Muscle of leg (tissue), 11 donors: ENCODE measurements around the gene KCNC1. TPM values are rescaled to one million over a fixed set of nuclear protein-coding genes. Genes with fewer than 3 reads are reported as not detected.

Experiments used
- DNase-seq: peaks from one replicate; pipeline ENCODE4 v3.0.0; 2013
- H3K27ac ChIP-seq: one replicate; pipeline ENCODE4 v1.5.1; 2013; ENCODE audit warnings: mild to moderate bottlenecking, low read length, control low read depth
- H3K27me3 ChIP-seq: one replicate; pipeline ENCODE4 v1.6.1; 2013; ENCODE audit warnings: low read length; ENCODE audit not compliant: control insufficient read depth, insufficient read depth
- H3K36me3 ChIP-seq: one replicate; pipeline ENCODE4 v1.6.1; 2013; ENCODE audit warnings: low read length; ENCODE audit not compliant: control insufficient read depth, insufficient read depth
- H3K4me1 ChIP-seq: one replicate; pipeline ENCODE4 v1.6.1; 2013; ENCODE audit warnings: low read length; ENCODE audit not compliant: control insufficient read depth, insufficient read depth
- H3K4me3 ChIP-seq: one replicate; pipeline ENCODE4 v1.5.1; 2013; ENCODE audit warnings: low read length, control low read depth
- H3K9me3 ChIP-seq: replicated peaks from 2 replicates; pipeline ENCODE4 v1.6.1; 2013; ENCODE audit warnings: low read depth, low read length; ENCODE audit not compliant: control insufficient read depth
- WGBS: methylation state at CpG from one replicate; pipeline ENCODE4 v1.1.5; 2013; ENCODE audit warnings: missing lambda C conversion rate; ENCODE audit not compliant: insufficient coverage; 5-methylcytosine and 5-hydroxymethylcytosine counted together
- polyA plus RNA-seq, 8 donors: library from polyadenylated mRNA; unstranded; fragments of 120-200 nt; gene quantifications; one replicate each; pipeline versions ENCODE4 v1.2.1 to v1.2.3, GENCODE V29; 2013; ENCODE audit warnings: inconsistent platforms in 1 of 8, low replicate concordance in 1 of 8; ENCODE audit not compliant: insufficient read length in 8 of 8, insufficient read depth in 1 of 8
- total RNA-seq: library from RNA; stranded (reverse); fragments of 120-200 nt; gene quantifications from one replicate; pipeline ENCODE4 v1.2.4, GENCODE V29; 2013

The KCNC1 gene
- total and polyA plus RNA-seq, 9 donors, result 0.18 to 2.1 (median 1.00) TPM

DNA sequence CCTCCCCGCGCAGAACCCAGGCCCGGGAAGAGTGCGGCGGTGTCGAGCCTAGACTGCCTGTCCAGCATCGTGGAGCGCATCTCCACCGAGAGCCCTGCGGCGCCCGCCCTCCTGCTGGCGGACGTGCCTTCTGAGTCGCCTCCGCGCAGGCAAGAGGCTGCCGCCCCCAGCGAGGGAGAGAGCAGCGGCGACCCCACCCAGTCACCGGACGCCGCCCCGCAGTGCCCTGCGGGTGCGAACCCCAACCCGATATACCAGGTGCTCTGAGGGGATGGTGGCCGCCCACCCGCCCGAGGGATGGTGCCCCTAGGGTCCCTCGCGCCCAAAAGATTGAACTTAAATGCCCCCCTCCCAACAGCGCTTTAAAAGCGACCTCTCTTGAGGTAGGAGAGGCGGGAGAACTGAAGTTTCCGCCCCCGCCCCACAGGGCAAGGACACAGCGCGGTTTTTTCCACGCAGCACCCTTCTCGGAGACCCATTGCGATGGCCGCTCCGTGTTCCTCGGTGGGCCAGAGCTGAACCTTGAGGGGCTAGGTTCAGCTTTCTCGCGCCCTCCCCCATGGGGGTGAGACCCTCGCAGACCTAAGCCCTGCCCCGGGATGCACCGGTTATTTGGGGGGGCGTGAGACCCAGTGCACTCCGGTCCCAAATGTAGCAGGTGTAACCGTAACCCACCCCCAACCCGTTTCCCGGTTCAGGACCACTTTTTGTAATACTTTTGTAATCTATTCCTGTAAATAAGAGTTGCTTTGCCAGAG is 13.2 kb upstream of the KCNC1 start:
- WGBS, result 6% methylated on average over 38 of the region's 56 CpGs
- peaks cover 33% of the 10 kb centered on the region for H3K4me1 ChIP-seq
- H3K9me3 ChIP-seq, result no peaks in the 10 kb centered on the region
- peaks cover 31% of the 10 kb centered on the region for H3K36me3 ChIP-seq
- peak overlapping the region; percentile 73 for H3K4me3 ChIP-seq
- H3K27me3 ChIP-seq, result peaks cover 59% of the 10 kb centered on the region
- no peak for DNase-seq
- peak overlapping the region; percentile 83 for H3K27ac ChIP-seq

DNA sequence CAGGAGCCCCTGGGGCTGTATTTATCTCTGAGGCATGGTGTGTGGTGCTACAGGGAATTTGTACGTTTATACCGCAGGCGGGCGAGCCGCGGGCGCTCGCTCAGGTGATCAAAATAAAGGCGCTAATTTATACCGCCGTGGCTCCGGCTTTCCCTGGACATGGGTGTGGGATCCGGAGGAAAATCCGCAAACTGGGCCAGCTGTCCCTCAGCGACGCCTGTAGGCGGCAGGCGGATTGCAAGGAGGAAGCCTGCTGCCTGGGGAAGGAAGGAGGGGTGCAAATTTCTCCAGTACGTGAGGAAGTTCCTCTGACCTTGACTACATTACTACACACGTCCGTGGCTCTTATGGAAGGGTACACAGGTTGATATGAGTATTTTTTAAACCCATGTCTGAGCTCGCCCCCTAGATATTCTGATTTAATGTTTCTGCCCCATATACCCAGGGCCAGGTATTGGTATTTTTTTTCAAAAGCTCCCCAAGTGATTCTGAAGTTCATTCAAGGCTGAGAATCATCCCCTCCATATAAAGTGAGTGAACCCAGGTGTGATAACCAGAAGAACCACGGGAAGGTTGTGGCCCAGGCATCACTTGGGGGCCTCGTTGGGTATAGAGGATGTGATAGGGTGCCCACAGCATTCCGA is 12.5 kb upstream of the KCNC1 start:
- H3K36me3 ChIP-seq, result peaks cover 31% of the 10 kb centered on the region
- peaks cover 33% of the 10 kb centered on the region for H3K4me1 ChIP-seq
- H3K4me3 ChIP-seq, result peak overlapping the region; percentile 73
- H3K9me3 ChIP-seq, result no peaks in the 10 kb centered on the region
- peak; percentile 57 for DNase-seq
- H3K27ac ChIP-seq, result peak overlapping the region; percentile 45
- 0% methylated on average over 13 of the region's 25 CpGs for WGBS
- peaks cover 59% of the 10 kb centered on the region for H3K27me3 ChIP-seq

DNA sequence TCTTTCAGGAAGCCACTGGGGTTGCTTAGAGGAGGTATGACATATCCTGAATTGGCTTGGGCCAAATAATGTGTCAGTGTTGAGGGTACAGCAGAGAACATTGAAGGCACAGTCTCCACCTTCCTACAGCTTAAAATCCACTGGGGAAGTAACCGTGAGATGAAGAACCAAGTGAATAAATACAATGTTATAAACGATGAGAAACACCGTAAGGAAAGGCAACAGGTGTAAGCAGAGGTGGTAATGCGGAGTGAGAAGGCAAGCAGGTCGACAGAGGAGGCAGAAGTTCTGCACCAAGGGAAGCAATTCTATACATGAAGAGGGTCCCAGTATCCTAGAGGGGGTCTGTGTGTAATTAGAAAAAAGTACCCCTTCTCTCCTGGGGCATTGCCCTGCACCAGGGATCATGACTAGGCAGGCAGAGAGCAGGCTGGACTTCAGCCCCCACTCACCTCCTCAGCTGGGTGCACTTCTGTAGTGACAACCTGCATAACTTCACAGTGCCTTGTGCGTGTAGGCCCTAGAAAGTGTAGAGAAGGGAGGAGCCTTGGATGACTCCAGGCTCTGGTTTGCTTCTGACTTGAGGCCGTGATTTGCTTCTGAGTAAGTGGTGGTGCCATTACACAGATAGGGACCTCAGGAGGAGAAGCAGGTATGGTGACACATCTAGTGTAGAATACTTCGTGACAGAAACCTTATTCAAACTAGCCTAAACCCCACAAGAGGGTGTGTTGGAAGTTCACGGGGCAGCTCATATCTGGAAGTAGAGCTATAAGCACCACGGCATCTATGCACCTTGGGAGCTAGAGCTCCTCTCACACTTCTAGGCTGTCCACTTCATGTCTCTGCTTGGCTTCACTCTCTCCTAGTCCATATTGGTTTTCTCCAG is 10.3 kb upstream of the KCNC1 start:
- H3K27ac ChIP-seq, result no peak overlapping the region
- WGBS, result 80% methylated on average over 7 of the region's 10 CpGs
- peaks cover 45% of the 10 kb centered on the region for H3K27me3 ChIP-seq
- H3K9me3 ChIP-seq, result no peaks in the 10 kb centered on the region
- no peak overlapping the region for H3K4me3 ChIP-seq
- H3K4me1 ChIP-seq, result peaks cover 19% of the 10 kb centered on the region
- DNase-seq, result no peak
- peaks cover 34% of the 10 kb centered on the region for H3K36me3 ChIP-seq

DNA sequence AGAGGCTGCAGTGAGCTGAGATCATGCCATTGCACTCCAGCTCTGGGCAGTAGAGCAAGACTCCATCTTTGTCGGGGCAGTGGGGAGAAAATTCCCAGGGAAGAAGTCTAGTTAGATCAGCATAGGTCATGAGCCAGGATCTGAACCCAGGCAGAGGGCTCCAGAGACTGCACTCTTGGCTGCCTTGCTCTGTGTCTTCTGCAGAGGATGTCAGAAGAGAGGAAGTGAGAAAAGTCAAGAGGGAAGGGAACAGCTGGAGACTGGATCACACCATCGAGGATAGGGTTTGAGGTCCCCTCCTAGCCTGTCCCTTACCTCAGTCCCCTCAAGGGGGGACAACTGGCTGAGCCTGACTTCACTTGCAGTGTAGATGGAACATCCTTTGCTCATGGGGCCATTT is 9.4 kb upstream of the KCNC1 start:
- H3K27me3 ChIP-seq, result peaks cover 38% of the 10 kb centered on the region
- peaks cover 19% of the 10 kb centered on the region for H3K4me1 ChIP-seq
- H3K4me3 ChIP-seq, result no peak overlapping the region
- H3K27ac ChIP-seq, result no peak overlapping the region
- H3K9me3 ChIP-seq, result no peaks in the 10 kb centered on the region
- DNase-seq, result no peak
- 67% methylated on average over 1 of the region's 2 CpGs for WGBS
- H3K36me3 ChIP-seq, result peaks cover 37% of the 10 kb centered on the region

DNA sequence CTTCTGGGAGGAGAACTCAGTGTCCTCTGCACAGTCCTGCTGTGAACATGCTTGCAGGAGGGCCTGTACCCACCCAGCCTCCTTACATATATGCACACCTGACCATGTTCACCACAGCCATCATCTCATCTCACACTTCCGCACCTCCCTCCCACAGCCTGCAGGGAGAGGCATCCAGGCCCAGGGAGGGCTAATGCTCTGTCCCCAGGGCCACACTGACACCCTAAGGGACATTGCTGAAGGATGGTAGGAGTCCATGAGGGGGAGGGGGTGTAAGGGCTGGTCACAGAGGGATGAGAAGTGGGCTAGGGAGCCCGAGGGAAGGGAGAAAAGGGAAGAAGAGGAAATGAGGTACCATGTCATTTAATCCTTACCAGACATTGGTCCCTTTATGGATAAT is 4.4 kb upstream of the KCNC1 start:
- Histone ChIP-seq H3K4me1 (peaks cover 13% of the 10 kb centered on the region), H3K36me3 (peaks cover 6% of the 10 kb centered on the region), H3K9me3 (no peaks in the 10 kb centered on the region), H3K4me3 (no peak overlapping the region), H3K27ac (no peak overlapping the region), H3K27me3 (peaks cover 19% of the 10 kb centered on the region)
- WGBS, result 40% methylated on average over 1 of the region's 2 CpGs
- DNase-seq, result no peak

DNA sequence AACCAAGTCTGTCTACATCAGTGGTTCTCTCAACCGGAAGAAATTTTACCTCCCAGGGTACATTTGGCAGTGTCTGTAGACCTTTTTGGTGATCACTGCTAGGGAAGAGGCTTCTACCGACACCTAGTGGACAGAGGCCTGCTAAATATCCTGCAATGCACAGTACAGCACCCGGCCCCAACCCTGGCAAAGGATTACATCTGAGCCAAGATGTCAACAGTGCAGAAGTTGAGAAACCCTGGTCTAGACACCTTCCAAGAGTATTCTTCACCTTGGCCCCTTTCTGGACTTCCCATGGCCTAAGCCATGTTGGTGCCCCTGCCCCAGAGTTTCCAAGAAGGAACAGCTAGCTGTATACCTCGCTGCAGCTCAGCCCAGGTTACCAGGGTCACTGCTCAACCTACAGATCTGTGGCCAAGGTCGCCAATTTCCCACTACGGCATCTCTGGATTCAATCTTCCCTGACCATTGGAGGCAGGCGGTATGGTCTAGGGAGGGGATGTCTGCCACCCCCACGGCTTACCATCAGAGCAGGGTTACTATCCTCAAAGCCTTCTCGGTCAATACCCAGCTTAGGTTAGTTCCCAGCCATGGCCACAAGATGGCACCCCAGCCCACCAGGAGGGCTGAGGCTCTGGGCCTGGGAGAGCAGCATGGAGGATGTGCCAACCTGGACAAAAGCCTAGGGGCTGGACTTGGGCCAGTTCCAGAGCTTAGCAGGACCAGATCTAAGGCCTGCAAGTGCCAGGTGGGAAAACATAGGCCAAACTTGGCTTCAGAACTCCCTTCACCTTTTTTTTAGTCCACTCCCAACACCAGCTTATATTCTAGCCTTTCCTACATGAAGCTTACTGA is 3.7 kb upstream of the KCNC1 start:
- Histone ChIP-seq H3K27me3 (peaks cover 24% of the 10 kb centered on the region), H3K27ac (no peak overlapping the region), H3K4me1 (peaks cover 19% of the 10 kb centered on the region), H3K9me3 (no peaks in the 10 kb centered on the region), H3K36me3 (peaks cover 6% of the 10 kb centered on the region), H3K4me3 (no peak overlapping the region)
- peak; percentile 82 for DNase-seq
- WGBS, result 14% methylated on average over 6 of the region's 9 CpGs

DNA sequence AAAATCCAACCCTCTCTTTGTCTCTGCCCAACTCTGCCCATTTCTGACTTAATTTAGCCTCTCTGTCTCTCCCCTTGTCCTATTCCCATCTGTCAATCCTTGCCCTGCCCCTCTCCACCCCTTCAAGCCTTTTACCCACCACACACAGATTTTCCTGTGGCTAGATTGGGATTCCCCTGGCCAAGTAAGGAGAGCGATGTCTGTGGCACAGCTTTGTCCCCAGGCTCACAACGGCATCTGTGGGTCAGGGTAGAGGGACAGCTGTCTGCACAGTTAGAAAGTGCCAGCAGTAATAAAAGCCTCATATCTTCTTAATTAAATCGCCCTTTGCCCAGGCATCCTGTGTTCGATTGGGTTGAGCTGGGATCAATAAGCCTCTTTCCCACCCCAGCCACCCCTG is 1.3 kb upstream of the KCNC1 start:
- H3K36me3 ChIP-seq, result peaks cover 6% of the 10 kb centered on the region
- DNase-seq, result no peak
- peaks cover 48% of the 10 kb centered on the region for H3K27me3 ChIP-seq
- H3K4me3 ChIP-seq, result no peak overlapping the region
- 83% methylated on average over 1 of the region's 4 CpGs for WGBS
- no peaks in the 10 kb centered on the region for H3K9me3 ChIP-seq
- H3K4me1 ChIP-seq, result peaks cover 27% of the 10 kb centered on the region
- H3K27ac ChIP-seq, result no peak overlapping the region

DNA sequence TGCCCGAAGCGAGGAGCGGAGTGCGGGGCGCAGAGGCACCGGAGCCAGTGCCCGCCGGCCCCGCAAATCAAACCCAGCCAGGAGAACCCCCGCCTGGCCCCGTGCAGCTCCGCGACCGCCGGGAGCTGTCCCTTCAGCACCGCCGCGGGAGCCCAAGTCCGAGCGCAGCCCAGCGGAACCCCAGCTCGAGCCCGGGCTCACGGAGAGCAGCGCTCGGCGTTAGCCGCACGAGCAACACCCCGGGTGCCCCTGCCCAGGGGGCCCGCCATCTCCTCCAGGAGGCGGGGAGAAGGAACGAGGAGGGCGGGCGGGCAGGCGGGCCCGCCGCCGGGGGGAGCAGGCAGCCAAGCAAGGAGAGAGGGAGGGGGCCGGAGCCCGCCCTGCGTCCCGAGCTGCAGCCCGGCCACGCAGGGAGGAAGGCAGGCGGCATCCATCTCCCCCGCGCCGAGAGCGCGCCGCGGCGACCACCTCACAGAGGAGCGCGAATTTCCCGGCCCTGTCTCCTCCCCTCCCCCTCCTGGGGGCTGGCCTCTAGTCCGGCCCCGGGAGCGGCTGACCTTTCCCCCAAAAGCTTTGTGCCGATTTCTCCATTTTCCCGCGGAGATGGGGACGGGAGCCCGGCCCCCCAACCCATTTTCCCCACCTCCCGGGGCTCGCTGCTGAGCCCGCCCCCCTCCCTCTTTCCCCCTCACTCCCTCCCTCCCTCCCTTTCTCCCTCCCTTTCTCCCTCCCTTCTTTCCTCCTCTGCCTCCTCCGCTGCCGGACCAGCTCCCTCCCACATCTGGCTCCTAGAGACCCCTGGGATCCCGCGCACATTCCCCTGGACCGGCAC is 621 bp downstream of the KCNC1 start:
- H3K36me3 ChIP-seq, result peaks cover under 1% of the 10 kb centered on the region
- DNase-seq, result peak; percentile 91
- peaks cover 65% of the 10 kb centered on the region for H3K27me3 ChIP-seq
- no peaks in the 10 kb centered on the region for H3K9me3 ChIP-seq
- H3K4me1 ChIP-seq, result peaks cover 30% of the 10 kb centered on the region
- H3K27ac ChIP-seq, result no peak overlapping the region
- peak overlapping the region; percentile 21 for H3K4me3 ChIP-seq
- under 1% methylated on average over 68 of the region's 73 CpGs for WGBS
